GM15510 (cell line): ENCODE measurements around the gene NKX3-2.

Source experiments
- POLR2A ChIP-seq: IDR thresholded peaks from 3 replicates; pipeline ENCODE4 v1.6.1; 2011; ENCODE audit warnings: borderline replicate concordance; ENCODE audit not compliant: insufficient read length; ENCODE audit errors: extremely low read depth

Gene NKX3-2

GRCh38 chr4:13515268-13515667 lies 29.0 kb downstream of the NKX3-2 start:
- no peak for TF ChIP-seq POLR2A

- TF ChIP-seq POLR2A: no peak
Measured at GRCh38 chr4:13514722-13515121, 29.6 kb downstream of the NKX3-2 start.

- TF ChIP-seq POLR2A: no peak
Measured at GRCh38 chr4:13511101-13511500, 33.2 kb downstream of the NKX3-2 start.

GRCh38 chr4:13509442-13509841 lies 34.9 kb downstream of the NKX3-2 start:
- no peak for TF ChIP-seq POLR2A

GRCh38 chr4:13504374-13504773 lies 39.9 kb downstream of the NKX3-2 start:
- TF ChIP-seq POLR2A: no peak

- no peak for TF ChIP-seq POLR2A
Measured at GRCh38 chr4:13498469-13498868, 45.8 kb downstream of the NKX3-2 start.

- TF ChIP-seq POLR2A: no peak
Measured at GRCh38 chr4:13496605-13497004, 47.7 kb downstream of the NKX3-2 start.

- TF ChIP-seq POLR2A: no peak
Measured at GRCh38 chr4:13495753-13496152, 48.6 kb downstream of the NKX3-2 start.

- no peak for TF ChIP-seq POLR2A
Measured at GRCh38 chr4:13493793-13494192, 50.5 kb downstream of the NKX3-2 start.

- TF ChIP-seq POLR2A: no peak
Measured at GRCh38 chr4:13492747-13493146, 51.6 kb downstream of the NKX3-2 start.
